ENCODE data around the gene LRRC41.
"Not testable (repeated sequence)": the region's sequence is repeated elsewhere in the genome, so short reads cannot be mapped to it uniquely, and the experiment has no call there.

The LRRC41 gene

DNA sequence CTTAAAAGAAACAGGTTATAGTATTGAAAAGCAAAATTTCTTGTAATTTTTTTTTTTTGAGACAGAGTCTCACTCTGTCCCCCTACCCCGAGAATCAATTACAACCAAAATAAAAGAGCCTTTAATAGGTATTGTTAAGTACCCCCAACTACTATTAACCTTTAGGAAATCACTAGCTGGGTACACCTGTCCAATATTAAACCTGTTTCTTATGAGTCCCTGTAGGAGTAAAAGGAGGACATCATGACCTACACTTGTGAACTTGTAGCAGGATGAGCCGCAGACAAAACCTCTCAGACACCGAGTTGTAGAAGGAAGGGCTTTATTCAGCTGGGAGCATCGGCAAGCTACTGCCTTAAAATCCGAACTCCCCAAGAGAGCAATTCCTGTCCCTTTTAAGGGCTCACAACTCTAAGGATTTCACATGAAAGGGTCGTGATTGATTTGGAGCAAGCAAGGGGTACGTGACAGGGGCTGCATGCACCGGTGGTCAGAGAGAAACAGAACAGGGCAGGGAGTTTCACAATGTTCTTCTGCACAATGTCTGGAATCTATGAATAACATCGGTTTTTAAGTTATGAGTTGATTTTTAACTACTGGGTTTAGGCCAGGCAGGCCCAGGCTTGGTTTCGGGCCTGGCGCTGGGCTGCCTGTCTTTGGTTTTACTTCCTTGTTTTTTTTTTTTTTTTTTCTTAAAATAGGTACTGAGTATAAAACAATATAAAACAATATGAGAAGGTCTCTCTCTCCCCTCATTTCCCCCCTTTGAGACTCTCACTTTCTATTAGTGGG lies 22.1 kb upstream of the LRRC41 start:
- DNase-seq, result not testable (repeated sequence)

DNA sequence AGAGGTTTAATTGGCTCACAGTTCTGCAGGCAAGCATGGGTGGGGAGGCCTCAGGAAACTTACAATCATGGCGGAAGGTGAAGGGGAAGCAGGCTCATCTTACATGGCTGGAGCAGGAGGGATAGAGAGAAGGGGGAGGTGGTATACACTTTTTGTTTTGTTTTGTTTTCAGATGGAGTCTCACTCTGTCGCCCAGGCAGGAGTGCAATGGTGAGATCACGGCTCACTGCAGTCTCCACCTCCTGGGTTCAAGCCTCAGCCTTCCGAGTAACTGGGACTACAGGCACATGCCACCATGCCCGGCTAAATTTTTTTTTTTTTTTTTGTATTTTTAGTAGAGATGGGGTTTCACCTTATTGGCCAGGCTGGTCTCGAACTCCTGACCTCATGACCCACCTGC lies 18.8 kb upstream of the LRRC41 start:
- DNase-seq, result not testable (repeated sequence)

DNA sequence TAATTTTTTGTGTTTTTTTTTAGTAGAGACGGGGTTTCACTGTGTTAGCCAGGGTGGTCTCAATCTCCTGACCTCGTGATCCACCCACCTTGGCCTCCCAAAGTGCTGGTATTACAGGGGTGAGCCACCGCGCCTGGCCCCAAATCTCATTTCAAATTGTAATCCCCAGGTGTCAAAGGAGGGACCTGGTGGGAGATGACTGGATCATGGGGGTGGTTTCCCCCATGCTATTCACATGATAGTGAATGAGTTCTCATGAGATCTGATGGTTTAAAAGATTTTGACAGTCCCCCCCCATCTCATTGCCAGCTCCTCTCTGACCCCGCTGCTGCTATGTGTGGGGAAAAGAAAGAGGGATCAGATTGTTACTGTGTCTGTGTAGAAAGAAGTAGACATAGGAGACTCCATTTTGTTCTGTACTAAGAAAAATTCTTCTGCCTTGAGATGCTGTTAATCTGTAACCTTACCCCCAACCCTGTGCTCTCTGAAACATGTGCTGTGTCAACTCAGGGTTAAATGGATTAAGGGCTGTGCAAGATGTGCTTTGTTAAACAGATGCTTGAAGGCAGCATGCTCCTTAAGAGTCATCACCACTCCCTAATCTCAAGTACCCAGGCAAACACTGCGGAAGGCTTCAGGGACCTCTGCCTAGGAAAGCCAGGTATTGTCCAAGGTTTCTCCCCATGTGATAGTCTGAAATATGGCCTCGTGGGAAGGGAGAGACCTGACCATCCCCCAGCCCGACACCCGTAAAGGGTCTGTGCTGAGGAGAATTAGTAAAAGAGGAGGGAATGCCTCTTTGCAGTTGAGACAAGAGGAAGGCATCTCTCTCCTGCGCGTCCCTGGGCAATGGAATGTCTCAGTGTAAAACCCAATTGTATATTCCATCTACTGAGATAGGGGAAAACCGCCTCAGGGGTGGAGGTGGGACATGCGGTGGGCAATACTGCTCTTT lies 16.8 kb upstream of the LRRC41 start:
- not testable (repeated sequence) for DNase-seq

DNA sequence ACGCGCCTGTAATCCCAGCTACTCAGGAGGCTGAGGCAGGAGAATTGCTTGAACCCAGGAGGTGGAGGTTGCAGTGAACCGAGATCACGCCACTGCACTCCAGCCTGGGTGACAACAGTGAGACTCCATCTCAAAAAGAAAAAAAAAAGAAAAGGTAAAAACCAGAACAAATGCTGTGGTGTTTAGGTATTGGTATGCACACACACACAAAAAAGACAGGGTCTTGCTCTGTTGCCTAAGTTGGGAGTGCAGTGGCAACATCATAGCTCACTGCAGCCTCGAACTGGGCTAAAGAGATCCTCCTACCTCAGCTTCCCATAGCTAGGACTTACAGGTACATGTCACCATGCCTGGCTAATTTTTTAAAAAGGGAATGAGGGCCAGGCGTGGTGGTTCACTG lies 15.9 kb upstream of the LRRC41 start:
- DNase-seq, result not testable (repeated sequence)

DNA sequence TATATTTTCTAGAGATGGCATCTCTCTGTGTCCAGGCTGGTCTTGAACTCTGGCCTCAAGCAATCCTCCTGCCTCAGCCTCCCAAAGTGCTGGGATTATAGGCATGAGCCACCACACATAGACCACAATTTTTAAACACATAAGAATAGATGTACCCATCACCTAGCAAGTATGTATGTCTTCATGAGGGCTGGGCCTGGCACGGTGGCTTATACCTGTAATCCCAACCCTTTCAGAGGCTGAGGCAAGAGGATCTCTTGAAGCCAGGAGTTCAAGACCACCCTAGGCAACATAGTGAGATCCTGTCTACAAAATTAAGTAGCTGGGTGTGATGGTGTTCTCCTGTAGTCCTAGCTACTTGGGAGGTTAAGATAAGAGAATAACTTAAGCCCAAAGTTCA lies 13.9 kb upstream of the LRRC41 start:
- DNase-seq, result no peak

DNA sequence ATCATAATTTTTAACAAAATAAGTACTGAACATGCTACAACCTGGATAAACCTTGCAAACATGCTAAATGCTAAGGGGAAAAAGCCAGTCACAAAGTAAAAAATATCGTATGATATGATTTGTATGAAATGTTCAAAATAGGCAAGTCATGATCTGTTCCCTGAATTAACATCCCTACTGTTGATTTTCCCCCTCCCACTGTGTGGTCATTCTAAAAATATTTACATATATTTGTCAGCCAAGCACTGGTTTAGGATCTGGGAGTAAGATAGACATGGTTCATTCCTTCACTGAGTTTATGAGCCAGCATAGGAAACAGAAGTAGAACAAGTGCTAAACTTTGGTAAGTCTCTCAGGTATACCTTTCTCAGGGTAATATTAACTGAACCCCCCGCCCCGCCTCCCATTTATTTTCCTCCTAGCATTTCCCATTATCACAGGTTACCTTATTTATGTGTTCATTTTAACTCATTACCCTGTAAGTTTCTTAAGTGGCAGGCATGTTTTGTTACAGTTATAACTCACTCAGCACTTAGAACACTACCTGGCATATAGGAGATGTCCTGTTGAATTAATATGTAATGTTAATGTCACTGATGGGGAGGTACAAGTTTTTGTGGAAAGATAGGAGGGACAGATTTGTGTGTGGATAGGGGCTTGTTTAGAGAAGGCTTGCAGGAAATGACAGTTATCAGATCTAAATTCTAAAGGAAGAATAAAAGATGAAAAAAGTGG lies 12.4 kb upstream of the LRRC41 start:
- no peak for DNase-seq

DNA sequence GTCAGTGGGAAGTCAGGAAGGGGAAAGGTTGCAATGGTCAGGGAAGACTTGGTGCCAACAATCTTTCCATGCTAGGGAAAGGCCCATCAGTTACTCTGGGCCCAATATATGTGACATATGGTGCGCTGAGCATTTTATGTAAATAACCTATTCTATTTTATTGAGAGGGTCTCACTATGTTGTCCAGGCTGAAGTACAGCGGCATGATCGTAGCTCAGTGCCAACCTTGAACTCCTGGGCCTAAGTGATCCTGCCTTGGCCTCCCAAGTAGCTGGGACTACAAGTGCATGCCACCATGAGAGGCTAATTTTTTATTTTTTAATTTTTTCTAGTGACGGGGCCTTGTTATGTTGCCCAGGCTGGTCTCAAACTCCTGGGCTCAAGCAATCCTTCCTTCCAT lies 6.9 kb upstream of the LRRC41 start:
- no peak for DNase-seq

DNA sequence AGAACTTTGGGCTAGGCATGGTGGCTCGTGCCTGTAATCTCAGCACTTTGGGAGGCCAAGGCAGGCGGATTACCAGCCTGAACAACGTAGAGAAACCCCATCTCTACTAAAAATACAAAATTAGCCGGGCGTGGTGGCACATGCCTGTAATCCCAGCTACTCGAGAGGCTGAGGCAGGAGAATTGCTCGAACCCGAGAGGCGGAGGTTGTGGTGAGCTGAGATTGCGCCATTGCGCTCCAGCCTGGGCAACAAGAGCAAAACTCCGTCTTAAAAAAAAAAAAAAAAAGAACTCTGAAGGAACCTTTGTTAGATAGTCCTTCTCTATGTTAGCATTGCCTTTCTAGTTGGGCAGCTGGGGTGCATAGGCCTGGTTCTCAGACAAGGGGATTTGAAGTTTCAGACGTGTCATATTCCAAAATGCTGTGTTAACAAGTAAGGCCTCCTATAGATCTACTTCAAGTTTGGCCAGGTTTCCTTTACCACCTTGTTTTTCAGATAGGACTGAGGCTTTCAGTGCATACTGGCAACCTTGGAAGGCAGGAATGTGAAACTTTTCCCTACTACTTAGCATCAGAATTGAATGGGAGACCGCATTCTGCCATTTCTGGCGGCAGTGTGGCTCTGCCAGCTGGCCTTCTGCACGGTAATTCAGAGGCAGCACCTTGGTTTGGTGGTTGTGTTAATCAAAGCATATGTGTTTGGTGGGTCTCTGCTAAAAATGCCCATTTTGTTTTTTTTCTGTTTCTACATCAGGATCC lies 6.2 kb upstream of the LRRC41 start:
- no peak for DNase-seq

DNA sequence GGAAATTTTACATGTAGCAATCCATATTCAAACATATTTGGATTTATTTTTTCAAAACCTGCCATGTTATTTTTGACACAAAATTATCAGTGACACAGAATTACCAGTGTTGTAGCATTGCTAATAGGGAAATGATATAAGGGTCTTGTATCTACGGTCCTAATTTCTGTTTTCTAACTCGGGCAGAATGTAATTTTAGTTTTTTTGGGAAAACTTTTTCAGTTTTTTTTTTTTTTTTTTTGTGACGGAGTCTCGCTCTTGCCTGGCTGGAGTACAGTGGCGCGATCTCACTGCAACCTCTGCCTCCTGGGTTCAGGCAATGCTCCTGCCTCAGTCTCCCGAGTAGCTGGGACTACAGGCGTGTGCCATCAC lies 2.7 kb upstream of the LRRC41 start:
- no peak for DNase-seq

DNA sequence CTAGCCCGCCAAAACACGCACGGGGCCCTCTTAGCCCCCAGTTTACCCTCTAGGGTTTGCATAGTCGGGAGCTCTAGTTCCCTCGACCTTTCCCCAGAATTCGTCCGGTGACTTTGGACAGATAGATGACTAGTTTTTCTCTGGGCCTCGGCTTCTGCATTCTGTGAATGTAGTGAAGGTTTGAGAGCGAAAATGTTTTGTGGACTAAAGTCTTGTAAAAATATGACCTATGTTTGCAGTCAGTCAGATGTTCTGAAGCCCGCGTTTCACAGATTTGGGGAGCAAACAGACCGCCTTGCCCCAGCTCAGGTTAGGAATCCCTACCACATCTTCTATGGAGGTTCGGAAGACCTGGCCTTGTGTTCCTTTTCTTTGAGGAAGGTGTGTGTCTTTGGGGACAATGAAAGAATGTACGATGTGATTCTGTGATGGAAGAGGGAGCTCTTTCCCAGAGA lies 483 bp upstream of the LRRC41 start:
- no peak for DNase-seq

DNA sequence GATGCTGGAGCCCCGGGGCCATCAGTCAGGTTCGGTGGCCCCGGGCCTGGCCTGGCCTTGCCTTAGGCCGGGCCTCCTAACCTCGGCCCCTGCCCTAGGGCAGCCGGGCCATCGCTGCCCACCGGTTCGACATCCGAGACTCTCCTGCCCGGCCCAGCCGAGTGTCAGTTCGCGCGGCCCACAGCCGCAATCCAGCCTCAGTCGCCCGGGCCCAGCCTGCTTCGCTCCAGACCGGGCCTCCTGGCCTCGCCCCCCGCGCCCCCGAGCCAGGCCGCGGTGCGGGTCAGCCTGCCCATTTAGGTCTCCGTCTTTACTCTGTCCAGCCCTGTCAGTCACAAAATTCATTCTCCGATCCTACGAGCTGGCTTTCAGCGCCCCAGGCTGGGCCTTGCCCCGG lies 777 bp downstream of the LRRC41 start:
- DNase-seq, result peak in 1 of 2 experiments; percentile 13

DNA sequence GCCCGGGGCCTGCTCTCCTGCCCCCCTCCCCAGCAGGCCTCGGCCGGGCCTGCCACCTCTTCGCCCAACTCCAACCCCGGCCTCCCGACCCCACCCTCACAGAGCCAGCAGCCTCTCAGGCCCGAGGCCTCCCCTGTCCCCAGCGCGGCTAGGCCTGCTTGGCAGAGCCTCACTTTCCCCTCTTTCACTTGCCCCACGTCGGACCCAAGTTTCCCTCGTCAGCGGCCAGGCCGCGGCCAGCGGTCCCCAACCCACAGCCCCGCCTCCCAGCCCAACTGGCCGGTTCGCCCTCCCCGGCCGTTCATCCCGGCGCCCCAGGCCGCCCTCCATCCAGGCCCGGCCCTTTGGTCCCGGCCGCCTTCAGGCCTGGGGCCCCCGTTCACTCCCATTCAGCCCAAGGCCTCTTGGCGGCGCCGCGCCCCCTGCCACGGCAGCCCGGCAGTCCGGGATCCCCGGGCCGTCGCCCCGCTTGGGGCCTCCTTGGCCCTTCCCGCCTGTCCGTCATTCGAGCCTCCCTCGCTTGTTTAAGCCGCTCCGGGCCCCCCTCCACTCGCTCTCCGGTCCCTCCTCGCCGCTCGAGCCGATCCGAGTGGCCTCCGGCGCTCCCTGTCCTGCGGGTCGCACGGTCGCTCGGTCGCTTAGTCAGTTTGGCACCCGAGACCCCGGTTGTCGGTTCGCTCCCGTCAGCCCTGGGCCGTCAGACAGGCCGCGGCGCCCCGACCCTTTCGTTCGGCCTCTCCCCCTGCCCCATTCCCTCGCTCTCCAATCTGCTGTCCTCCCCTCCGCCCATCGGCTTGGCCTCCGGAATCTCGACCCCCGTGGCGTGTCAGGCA lies 1.4 kb downstream of the LRRC41 start:
- peak; percentile 13 to 43 for DNase-seq

DNA sequence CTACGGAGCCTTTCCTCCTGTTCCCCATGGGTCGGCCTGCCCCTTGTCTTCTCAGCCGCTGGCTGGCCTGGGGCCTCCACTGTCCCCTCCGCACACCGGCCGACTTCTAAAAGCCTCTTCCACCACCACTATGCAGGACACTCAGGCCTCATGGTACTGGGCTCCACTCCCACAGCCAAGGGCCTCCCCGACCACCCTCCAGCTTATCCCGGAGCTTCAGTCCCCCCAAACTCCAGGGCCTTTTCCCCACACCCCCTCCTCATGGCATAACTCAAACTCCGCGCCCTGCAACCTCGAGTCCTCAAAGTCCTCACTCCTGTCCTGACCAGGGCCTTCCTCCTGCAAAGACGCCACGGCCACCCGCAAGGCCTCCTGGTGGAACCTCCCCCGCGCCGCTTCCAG lies 2.0 kb downstream of the LRRC41 start:
- DNase-seq, result no peak

DNA sequence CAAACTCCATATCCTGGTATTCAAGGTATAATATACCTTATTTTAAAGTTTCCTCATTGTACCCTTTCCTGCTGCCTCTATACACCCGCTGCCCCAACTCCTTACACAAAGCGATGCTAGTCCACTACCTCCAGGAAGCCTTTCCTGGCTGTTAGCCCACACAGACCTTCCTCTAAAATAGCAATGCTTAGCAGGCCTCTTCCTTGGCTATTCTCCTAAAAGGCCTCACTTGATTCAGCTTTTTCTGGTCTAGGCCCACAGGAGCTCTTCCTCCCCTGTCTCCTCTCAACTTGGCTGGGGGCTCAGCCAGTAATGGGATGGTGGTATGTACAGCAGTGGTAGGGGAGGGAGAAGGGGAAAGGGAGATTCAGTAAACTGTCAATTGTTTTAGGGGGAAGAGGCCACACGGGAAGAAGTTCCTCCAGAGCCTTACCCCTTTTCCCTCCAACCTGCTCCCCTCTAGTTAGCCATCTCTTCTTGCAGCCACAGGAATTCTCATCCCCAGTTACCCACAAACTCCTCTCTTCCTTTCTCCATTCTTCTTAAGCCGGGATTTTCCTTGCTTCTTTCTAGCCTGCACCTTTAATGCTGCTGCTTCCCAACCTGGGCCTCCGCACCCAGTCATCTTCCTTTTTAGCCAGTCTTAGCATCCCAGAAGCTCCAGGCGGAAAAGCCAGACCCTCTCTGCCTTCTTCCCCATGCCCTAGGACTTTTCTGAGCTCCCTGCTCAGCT lies 2.6 kb downstream of the LRRC41 start:
- DNase-seq, result no peak

DNA sequence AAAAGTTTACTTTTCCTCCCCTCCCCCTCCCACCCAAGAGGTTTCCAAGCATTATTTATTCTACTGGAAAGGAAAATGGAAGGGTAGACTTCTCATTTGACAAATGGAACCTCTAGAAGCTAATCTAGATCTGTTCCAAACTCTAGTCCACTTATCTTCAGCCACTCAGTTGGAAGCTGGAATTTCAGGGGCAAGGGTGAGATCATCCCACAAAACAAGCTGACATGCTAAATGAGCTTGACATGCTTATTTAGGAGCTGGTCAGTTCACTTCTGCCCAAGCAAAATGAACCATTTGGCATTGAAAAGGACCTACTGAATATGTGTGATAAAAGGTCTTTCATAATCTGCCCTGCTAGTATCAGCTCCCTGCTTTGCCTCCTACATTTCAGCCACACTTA lies 5.0 kb downstream of the LRRC41 start:
- DNase-seq, result no peak

DNA sequence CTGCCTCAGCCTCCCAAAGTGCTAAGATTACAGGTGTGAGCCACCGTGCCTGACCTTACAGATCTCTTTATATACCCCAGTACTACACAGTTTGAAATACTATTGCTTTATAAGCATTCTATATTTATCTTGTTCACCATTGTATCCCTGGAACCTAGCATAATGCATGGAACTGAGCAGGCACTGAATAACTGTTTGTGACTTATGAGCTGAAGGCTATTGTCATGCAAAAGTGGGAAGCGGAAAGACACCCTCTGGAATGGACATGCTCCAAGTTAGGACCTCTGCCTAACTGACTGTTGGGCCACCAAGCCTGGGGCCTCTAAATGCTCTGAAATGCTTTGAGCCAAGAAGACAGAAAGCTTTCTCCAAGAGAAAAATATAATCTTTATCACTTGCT lies 8.1 kb downstream of the LRRC41 start:
- DNase-seq, result no peak

DNA sequence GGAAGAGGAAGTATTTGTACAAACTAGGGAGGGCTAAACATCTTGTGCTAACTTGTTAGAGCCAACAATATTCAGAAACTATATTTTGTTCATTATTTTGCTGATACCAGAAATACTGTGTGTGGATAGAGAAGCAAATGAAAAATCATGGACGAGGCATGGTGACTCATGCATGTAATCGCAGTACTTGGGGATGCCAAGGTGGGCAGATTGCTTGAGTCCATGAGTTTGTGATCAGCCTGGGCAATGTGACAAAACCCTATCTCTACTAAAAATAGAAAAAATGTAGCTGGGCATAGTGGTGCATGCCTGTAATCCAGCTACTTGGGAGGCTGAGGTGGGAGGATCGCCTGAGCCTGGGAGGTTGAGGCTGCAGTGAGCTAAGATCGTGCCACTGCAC lies 13.4 kb downstream of the LRRC41 start:
- DNase-seq, result no peak

DNA sequence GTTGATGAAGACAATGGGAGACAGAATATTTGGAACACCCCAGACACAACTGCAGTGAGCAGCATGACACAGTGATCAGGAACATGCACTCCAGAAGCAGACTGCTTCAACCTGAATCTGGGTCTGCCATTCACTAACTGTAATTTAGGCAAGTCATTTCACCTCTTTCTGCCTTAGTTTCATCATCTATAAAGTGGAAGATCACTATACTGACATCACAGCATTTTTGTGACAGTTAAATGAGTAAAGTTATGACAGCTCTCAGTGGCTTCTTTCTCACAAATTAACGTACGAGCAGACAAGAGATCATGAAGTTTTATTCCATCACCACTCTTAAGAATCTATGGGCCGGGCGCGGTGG lies 14.3 kb downstream of the LRRC41 start:
- DNase-seq, result no peak

DNA sequence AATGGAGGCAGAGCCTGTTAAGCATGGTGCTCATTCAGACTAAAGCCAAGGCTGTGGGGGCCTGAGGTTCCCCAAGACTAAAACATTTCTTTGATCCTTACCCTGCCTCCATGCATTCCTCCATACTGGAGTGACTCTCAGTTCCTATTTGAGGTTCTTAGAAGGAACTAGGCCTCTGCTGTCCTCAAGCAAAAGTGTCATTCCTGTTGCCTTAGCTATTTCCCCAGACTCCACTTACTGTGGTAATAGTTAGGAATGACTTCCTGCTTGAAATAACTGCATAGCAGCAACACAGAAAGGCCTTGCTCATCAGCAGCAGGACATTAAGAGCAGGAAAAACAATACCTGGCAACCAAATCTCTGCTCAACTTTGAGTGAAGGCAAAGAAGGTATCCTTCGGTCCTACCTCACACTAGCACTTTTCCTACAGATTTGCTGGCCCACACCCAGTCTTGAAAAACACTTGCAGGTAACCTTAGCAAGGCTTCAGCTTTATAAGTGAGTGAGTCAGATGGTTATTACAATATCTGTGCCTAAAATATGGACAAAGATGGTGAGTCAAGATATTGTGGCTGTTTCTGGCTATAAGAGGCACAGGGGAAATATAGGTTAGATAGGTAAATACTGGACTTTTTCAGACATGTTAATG lies 14.8 kb downstream of the LRRC41 start:
- no peak for DNase-seq

DNA sequence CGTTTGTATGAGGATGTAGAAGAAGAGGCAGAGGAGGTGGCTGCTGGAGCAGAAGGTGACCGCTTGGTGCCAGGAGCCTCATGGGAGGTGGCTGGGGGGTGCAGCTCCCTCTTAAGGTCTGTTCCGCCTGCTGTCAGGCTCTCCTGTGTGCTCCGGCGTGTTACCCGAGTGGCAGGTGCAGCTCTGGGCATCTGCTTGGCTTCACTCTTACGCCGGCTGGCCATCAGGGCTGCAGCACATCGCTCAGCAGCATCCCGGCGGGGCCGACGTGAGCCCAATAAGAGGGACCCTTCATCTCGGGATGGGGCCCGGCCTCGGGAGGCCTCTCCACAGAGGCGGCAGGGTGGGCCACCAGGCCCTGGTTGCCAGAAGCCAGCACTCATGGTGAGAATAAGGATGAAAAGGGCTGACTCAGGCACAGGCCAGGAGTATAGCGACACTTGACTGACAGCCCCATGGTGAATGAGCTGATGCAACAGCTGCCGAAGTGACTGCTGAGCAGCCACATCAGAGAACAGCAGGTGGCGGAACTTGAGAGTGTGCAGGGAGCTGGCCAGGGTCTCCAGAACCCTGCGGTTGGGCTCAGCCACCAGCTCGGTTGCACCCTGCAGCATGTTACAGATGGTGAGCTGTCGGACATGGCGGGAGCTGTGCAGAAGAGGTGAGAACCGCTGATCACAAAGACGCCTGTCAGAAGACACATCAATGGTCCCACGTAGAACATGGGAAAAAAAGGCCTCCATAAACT lies 17.5 kb downstream of the LRRC41 start:
- DNase-seq, result peak; percentile 90 to 94
